AG08396 (cell line): Measurements from ENCODE around the gene HMCN2.
A peak's percentile ranks its signal among the peaks of the same experiment; 100 is the strongest.
"Not testable (repeated sequence)": the region's sequence is repeated elsewhere in the genome, so short reads cannot be mapped to it uniquely, and the experiment has no call there.

ENCODE experiments used
- DNase-seq: peaks from one replicate; pipeline ENCODE4 v3.0.0; 2012; ENCODE audit warnings: low spot score, mixed read lengths

HMCN2 gene

DNA sequence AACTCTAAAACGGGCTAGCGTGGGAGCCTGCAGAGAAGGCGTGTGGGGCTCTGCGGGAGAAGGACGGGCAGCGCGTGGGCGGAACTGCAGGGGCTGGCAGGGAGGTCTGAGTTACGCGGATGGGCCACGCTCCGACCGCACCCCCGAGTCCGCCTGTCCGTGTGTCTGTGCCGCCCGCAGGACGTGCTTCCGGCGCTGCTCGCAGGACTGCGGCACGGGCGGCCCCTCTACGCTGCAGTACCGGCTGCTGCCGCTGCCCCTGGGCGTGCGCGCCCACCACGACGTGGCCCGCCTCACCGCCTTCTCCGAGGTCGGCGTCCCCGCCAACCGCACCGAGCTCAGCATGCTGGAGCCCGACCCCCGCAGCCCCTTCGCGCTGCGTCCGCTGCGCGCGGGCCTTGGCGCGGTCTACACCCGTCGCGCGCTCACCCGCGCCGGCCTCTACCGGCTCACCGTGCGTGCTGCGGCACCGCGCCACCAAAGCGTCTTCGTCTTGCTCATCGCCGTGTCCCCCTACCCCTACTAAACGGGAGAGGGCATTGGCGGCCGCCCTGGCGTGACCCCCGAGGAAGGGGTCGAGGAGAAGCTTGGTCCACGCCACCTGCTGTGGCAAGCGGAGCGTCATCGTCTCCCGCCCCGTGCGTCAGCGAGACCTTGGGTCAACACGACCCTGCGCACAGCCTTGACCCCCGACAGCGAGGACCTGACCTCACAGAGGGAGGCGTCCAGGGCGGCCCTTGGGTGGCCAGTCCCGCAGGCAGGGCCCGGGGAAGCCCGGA lies 167.8 kb downstream of the HMCN2 start:
- DNase-seq: peak; percentile 85

DNA sequence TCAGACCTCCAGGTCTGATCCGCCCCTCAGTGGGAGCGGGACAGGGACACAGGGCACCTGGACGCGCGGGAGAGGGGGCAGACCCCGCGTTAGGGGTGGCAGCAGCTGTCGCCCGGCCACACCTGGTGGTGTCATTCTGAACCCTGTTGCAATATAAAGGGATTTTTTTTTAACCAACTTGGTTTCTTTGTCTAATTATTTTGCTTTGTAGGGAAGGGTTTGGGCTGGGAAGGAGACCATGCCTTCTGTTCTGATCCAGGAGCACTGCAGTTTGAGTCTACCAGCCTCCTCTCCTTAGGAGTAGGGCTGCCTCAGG lies 168.3 kb downstream of the HMCN2 start:
- no peak for DNase-seq

DNA sequence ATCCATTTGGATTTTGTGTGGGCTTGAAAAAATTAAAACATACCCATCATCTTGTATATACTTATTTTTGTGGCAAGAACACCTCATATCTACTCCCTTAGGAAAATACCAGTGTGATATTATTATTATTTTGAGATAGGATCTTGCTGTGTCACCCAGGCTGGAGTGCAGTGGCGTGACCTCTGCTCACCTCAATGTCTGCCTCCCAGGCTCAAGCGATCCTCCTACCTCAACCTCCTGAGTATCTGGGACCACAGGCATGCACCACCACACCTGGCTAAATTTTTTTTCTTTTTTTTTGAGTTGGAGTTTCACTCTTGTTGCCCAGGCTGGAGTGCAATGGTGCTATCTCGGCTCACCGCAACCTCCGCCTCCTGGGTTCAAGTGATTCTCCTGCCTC lies 169.1 kb downstream of the HMCN2 start:
- DNase-seq: not testable (repeated sequence)

DNA sequence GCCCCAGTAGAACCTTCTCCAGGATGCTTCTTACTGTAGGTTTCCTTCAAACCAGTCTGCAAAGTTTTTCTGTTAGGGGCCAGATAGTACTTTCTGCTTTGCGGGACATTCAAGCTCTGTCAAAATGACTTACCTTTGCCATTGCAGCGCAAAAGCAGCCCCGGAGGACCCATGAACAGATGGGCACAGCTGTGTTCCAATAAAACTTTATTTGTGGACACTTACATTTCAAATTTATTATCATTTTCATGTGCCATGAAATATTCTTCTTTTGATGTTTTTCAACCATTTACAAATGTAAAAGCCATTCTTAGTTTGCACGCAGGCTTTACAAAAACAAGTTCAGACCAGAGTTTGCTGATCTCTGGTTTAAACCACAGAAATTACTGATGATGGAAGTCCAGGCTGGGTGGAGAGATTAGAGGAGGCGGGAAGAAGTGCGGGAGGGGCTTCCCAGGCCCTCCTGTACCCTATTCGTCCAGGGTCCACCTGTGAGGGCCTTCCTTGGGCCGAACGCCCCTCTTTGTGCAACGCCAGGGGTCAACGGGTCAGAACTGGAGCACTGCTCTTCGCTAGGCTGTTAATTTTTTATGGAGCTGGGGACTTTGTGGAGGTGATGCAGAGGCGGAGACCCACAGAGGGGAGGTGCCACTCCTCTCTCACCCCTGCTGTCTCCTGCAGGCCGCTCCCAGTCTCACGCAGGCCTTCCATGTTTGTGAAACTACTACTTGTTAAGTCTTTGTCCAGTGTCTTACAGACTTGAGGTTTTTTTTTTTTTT lies 171.6 kb downstream of the HMCN2 start:
- DNase-seq: no peak

DNA sequence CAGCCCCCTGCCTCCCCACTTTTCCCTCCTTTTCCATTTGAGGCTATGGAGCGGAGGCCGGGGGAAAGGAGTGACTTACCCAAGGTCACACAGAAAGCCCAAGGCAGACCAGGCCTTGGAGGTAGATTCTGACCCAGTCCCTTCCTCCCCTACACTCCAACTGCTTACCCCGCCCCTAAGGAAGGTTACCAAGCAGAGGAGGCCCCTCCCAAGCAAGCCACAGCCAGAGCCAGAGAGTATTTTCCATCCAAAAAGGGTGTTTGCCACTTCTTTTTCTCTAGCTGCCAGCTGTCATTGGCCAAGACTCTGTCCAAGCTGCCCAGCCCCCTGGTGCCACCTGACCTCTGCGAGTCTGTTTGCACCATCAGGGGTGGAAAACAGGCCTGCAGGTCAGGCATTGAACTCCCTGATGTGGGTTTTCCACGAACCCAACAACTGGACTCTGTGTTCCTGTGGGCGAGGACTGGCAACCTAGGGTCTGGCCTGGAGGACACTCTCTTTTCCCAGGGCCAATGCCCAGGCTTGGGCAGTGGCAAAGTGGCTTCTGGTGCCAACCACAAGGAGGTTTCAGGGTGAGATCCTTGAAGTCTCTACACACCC lies 172.9 kb downstream of the HMCN2 start:
- DNase-seq: no peak

DNA sequence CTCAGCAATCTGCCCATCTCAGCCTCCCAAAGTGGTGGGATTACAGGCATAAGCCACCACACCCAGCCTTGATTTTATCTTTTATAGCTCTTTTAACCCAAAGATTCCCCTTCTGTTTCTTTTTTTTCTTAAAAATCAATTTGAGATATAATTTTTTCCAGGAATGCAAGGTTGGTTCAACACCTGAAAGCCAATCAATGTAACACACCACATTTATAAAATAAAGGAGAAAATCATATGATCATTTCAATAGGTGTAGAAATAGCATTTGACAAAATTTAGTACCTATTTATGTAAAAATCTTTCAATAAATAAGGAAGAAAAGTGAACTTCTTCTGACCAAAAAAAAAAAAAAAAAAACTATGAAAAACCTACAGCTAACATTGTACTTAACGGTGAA lies 175.5 kb downstream of the HMCN2 start:
- no peak for DNase-seq

DNA sequence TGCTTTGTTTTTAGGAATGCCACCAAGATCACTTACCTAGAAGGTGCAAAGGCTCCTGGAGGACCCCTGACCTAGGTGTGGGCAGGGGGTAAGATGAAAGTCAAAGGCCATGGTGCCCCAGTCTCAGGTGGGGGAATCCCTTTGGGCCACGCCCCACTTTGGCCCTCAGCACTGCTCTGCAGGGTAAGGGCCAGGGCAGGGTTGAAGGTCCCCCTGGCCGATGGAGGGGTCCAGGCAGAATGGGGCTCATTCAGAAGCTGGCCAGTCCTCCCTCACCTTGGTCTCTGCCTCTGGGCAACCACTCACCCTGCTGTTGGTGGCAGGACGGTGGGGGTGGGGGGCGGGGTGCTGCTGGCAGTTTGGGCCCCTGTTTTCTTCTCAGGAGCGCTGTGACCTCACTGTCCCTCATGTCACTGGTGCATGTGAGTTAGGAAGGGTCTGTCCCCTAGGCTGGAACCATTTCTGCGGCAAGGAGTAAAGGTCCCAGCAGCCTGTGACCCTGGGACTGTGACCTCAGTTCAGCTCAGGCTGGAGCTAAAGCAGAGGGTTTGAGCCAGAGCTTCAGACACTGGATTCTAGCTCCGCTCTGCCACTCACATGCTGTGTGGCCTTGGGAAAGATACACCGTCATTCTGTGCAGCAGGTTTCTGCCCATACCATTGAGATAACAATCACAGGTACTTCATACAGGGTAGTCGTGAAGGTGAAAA lies 177.3 kb downstream of the HMCN2 start:
- DNase-seq: no peak

DNA sequence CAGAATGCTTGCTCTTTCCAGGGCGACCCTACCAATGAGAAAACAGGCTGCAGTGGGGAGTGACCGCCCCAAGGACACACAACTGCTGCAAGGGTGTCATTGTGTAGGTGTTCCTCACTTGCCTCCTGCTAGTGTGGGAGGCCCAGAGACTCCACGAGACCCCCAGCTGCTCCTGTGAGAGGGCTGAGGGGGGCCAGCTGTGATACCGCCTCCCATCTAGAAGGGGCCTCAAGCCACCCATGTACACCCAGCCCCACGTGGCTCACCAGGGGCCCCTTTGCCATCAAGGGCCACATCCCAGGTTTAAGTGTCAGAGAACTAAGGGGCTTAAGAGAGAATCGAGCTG lies 177.9 kb downstream of the HMCN2 start:
- DNase-seq: no peak

DNA sequence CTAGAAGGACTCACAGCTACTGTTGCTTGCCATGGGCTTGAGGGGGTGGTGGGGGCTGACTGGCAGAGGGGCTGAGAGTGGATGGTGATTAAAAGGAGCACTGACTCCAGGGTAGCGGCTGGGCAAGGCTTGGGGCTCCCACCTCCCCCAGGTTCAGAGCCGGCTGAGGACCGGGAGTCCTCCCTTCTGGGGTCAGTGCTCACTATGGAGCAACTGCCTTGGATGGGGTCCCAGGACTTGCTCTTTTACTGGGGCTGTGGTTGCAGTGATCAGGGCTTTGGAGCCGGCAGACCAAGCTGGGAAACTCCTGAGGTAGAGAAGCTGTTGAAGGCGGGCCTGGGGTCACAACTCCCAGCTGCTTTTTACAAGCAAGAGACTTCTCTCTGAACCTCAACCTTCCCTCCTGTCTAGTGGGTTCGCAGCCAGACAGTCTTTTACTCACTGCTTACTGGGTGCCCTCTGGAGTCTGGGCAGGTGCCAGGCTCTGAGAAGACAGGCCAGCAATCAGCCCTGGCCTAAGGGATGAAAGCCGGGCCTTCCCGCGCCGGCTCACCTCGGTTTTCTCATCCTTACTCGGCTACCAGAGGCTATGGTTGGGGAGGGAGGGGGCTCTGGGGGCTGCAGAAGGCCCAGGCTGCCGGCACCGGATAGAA lies 178.4 kb downstream of the HMCN2 start:
- no peak for DNase-seq

DNA sequence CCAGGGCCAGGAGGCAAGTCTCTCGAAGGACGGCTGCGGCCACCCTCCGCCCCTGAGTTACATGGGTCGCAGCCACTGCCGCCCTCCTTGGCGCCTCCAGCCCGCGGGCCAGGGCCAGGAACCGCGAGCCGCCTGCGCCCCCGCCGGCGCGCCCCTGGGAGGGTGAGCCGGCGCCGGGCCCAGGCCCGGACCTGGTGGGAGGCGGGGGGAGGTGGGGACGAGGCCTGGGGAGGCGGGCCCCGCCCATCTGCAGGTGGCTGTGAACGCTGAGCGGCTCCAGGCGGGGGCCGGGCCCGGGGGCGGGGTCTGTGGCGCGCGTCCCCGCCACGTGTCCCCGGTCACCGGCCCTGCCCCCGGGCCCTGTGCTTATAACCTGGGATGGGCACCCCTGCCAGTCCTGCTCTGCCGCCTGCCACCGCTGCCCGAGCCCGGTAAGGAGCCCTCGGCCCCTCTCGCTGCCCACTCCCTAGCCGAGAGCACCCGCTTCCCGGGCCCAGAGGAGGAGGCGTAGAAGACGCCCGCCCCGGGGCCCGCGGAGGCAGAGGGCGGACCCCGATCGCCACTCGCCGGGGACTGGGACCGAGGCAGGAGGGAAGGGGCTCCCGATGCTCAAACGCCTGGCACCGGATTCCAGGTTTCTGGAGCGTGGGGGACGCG lies 179.1 kb downstream of the HMCN2 start, which contains the start of gene ASS1:
TSS of gene ASS1 (plus strand) at position 397 of the 657 bp plus-strand sequence. CDS start 7,268 bp downstream, outside the sequence.
- peak; percentile 67 for DNase-seq

DNA sequence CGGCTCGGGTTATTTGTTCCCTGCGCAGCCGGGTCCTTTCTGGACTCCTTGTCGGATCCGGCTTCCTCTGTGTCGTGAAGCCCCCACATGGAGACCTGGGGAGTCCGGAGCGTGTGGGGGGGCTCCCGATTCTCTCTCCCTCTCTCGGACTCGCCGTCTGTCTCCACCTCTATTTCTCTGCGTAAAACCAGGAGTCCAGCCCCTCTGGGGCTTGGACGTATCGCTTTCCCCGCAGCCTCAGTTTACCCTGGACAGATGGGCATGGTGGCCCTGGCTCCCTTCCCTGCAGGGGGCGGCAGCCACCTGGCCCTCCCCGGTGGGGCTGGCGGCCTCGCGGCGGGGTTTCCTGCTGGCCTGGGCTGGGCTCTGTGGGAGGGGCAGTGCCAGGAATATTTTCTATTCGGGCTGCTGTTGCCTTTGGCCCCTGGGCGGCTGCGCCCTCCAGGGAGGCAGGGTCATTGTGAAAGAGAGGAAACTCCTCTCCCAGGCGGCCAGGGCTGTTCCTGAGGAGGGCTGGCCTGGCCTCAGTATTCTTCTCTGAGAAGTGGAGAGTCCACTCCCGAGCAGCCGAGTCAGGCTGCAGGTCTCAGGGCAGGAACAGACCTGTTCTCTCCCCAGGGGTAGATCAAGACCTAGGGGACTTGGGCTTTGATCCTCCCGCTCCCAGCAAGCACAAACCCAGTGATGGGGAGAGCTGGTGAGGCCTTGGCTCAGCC lies 179.9 kb downstream of the HMCN2 start:
- peak; percentile 72 for DNase-seq

DNA sequence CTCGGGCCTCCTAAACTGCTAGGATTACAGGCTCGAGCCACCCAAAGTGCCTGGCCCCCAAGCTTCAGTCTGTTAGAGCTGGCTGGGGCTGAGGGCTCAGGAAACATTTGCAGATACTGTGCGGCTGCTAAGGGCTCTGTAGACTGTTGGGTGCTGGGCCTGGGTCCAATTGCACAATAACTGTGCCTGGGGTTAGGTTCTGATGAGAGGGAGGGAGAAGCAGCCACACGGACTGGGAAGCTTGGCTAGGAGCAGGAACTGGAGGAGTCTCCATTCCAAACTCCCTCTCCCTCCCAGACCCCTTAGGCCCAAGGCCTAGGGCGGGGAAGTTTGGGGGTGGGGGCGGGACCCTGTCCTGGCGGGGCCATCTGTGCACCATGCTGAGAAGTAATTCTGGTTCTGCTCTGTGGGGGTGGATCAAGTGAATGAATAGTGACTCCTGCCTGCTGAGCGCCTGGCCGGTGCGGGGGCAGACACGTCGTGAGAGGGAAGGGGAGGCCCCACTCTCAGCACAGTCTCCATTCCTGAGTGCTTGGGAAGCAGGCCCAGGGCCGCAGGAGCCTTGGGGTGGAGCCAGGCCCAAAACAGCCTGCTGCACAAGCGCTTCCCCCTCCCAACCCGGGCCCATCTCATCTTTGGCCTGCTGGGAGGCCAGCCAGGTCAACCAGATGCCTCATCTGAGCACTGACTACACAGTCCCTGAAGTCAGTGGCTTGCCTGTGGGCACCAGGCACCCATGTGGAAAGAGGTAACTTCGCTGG lies 180.7 kb downstream of the HMCN2 start:
- peak; percentile 91 for DNase-seq

DNA sequence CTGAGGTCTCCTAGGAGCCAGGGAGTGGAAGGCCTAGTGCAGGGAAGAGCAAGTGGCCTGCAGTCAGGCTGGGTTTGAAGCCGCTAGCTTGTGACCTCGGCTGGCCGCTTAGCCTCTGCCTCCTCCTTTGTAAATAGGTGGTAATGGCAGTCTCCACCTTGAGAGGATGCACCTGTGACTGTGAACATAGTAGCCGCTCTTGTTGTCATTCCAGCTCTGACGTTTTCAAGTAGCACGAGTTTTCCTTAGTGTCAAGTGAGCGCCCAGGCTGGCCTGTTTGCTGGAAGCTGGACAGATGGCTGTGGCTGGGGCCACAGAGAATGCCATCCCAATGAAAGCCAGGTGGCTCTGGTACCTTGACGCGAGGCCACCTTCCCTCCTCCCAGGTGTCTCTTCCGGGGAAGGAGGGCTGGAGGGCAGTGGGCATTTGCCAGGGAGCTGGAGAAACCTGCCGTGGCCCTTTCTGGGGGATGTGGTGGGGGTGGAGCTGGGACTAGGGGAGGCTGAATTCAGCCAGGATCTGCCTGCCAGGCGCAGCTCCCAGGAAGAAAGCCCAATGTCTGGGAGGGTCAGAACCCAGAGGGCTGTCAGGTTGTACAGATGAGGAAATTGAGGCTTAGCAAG lies 181.7 kb downstream of the HMCN2 start:
- no peak for DNase-seq

DNA sequence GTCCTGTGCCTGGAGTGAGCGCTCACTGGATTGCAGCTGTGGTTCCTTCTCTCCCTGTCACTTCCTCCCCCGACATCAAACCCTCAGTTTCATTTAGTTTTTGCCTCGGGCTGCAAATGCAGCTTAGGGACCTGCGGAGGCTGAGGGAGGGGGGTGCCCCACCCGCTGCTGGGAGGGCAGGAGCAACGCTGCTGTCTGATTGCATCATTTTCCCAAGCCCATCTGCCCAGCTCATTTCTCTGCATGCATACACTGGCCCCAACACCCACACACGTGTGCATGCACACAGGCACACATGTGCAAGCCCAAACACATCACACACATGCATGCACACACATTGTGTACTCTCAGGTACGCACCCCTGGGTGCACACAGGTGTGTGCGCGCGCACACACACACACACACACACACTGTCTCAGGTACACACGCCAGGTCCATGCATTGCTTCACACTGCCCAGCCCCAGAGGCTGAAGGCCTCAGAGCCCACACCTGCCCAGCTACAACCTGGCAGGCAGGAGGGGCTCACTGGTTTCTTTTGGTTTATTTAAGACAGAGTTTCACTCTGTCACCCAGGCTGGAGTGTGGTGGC lies 182.6 kb downstream of the HMCN2 start:
- no peak for DNase-seq

DNA sequence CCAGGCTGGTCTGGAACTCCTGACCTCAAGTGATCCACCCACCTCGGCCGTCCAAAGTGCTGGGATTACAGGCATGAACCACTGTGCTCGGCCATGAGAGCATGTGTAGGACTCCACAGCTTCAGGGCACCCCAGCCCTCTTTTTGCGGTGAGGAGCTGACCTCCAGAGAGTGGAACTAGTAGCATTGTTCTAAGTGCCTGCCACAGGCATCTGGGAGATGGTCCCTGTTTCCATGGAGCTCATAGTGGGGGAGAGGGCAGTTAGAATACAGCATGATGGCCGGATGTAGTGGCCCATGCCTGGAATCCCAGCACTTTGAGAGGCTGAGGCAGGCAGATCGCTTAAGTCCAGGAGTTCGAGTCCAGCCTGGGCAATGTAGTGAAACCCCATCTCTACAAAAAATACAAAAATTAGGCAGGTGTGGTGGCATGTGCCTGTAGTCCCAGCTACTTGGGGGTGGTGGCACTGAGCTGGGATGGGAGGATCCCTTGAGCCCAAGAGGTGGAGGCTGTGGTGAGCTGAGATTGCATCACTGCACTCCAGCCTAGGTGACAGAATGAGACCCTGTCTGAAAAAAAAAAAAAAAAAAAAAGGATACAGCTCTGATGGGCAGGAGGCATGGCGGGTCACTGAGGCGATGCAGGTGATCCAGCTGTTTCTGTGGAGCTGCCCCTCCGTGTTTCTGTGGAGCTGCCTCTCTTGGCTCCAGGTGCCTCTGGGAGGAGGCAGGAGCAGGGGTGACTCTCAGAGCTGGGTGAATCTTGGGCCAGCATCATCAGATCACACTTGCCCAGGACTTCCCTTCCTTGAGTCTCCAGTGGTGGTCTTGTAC lies 183.4 kb downstream of the HMCN2 start:
- no peak for DNase-seq

DNA sequence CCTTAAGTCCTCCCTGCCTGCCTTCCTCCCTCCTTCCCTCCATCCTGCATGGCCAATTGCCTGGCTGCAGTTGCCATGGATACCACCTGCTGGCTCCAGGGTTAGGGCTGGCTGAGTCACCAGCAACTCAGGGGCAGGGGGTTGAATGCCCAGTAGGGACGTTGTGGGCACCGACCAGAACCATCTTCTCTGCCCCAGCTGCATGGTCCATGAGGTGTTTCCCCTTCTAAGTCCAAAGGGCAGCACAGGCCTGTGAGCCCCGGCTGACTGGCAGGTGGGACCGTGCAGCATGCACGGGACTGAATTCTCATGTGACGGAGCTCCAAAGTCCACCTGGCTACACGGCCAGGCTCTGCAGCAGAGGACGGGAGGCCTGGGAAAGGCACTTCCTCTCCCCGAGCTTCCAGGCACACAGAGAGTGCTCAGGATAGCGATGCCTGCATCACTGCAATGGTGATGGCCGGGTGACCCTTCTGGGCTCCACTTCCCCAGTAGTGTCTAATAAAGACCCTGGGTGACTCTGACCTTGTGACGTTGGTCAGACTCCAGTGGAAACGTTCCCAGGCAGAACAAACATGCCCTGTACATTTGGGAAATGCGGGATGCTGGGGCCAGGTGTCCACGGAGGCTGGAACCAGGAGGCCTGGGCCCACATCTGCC lies 184.9 kb downstream of the HMCN2 start:
- no peak for DNase-seq

DNA sequence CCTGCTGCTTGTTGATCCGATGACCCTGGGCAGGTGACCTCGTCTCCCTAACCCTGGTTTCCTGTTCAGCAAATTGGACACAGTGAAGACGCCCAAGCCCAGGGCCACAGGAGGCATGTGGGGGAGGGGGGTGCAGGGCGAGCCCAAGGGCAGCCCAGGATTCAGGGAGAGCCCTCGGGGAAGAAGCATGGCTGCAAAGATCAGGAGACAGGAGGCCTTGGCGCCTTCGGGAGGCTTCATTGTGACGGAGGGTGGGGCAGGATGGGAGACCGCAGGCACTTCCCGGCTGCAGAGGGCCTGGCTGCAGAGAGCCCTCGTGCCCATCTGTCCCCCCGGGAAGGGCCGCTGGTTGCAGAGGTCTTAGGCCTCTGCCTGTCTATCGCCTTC lies 185.4 kb downstream of the HMCN2 start:
- no peak for DNase-seq
